ENCODE results near the gene GPBAR1.

The GPBAR1 gene

DNA sequence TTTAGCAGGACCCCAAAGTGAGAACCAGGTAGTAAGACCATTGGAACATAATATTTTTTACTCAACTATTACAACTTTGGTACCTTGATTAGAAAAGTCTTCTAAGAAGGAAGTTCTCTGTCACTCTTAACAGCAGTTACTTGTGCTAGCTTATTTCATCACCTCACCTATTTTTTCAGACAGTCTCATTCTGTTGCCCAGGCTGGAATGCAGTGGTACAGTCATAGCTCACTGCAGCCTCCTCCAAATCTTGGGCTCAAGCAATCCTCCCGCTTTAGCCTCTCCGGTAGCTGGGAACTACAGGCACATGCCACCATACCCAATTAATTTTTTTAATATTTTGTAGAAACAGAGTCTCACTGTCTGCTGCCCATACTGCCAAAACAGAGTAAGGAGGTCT, 25.8 kb upstream of the GPBAR1 start:
- Mint-ChIP-seq H3K9me3 (no peaks in the 10 kb centered on the region), H3K27me3 (ENCODE audit: low read depth, poor library complexity) (no peaks in the 10 kb centered on the region), H3K27ac (peak overlapping the region; percentile 61), H3K36me3 (ENCODE audit: low read depth) (peaks cover 73% of the 10 kb centered on the region), H3K4me3 (no peak overlapping the region), H3K4me1 (no peaks in the 10 kb centered on the region)
- TF ChIP-seq CTCF (IDR thresholded peaks at IDR 0.05) = no peak
- no peak for DNase-seq

DNA sequence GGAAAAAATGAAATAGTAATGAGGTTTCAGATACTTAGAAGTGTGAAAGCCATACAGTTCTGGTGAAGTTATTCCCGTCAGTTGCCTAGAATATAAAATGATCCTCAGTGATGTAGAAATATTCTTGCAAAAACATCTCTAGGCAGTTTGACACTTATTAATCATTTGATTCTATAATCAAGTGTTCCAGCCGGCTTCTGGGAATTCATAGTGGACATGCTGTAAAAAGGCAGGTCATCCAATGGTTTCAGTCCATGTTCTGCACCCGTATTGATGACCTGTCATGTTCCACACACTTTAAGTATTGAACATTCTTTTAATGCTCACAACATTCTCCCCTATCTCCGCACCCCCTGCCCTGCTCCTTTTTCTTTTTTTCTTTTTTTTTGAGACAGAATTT, 24.0 kb upstream of the GPBAR1 start:
- H3K4me1 Mint-ChIP-seq = no peaks in the 10 kb centered on the region
- H3K9me3 Mint-ChIP-seq = no peaks in the 10 kb centered on the region
- no peak for DNase-seq
- H3K36me3 Mint-ChIP-seq (ENCODE audit: low read depth) = peaks cover 71% of the 10 kb centered on the region
- H3K27me3 Mint-ChIP-seq (ENCODE audit: low read depth, poor library complexity) = no peaks in the 10 kb centered on the region
- no peak for TF ChIP-seq CTCF (IDR thresholded peaks at IDR 0.05)
- no peak overlapping the region for H3K4me3 Mint-ChIP-seq
- H3K27ac Mint-ChIP-seq = no peak overlapping the region

DNA sequence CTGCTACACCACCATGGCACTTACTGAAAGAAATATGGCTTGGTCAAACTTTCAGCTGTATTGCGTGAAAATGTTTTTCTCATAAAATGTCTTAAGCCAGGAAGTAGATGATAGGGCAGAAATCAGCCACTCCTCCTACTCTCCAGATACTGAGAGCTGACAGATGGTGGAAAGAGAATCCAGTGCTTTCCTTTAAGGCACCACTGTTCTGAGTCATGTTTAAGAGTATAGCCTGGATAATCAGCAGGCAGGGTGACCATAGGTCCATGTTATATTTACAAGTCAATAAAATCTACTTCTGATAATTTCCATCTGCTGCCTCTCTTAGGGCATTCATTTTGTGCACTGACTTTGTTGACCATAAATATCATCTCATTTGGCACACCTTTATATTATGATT, 21.9 kb upstream of the GPBAR1 start:
- no peak for TF ChIP-seq CTCF (IDR thresholded peaks at IDR 0.05)
- Mint-ChIP-seq H3K9me3 (no peaks in the 10 kb centered on the region), H3K27ac (no peak overlapping the region), H3K4me1 (no peaks in the 10 kb centered on the region), H3K4me3 (no peak overlapping the region), H3K27me3 (ENCODE audit: low read depth, poor library complexity) (no peaks in the 10 kb centered on the region), H3K36me3 (ENCODE audit: low read depth) (peaks cover 66% of the 10 kb centered on the region)
- DNase-seq = no peak

DNA sequence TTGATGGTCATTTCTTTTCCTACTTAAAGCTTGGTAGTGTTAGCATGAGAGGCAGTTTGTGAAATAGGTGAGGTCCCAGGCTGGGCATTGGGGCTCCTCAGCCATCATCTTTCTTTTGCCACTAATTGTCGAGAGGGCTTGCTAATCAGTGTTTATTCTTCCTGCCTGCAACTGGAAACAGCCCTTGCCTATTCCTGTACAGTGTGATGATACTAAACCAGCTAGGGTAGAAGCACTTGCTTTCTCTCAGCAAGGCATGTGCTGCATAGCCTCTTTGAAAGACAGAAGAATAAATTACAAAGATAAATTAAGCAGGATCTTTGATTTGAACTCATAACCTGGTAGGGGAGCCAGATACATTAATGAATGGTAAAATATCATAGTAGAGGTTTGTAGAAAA, 16.6 kb upstream of the GPBAR1 start:
- no peak for TF ChIP-seq CTCF (IDR thresholded peaks at IDR 0.05)
- H3K27ac Mint-ChIP-seq = no peak overlapping the region
- no peaks in the 10 kb centered on the region for H3K9me3 Mint-ChIP-seq
- peaks cover 68% of the 10 kb centered on the region for H3K36me3 Mint-ChIP-seq (ENCODE audit: low read depth)
- H3K27me3 Mint-ChIP-seq (ENCODE audit: low read depth, poor library complexity) = no peaks in the 10 kb centered on the region
- H3K4me3 Mint-ChIP-seq = no peak overlapping the region
- no peaks in the 10 kb centered on the region for H3K4me1 Mint-ChIP-seq
- no peak for DNase-seq

DNA sequence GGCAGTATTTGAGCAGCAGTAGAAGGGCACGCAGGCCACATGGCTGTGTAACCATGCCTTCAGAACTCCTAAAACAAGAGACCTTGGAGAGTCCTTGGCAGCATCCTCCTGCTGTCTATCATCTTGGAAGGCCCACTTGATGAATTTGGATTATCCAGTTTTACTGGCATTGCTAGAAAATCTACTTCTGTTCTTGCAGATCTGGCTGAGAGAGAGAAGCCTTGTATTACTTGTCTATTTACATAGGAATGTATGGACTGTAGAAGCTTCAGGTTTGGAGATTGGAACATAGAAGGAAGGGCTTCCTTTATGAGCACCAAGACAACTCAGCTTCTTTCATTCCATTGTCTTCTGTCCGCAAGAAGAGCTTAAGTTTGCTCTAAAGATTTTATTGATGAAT, 16.1 kb upstream of the GPBAR1 start:
- Mint-ChIP-seq H3K36me3 (ENCODE audit: low read depth) (peaks cover 68% of the 10 kb centered on the region), H3K27ac (no peak overlapping the region), H3K27me3 (ENCODE audit: low read depth, poor library complexity) (no peaks in the 10 kb centered on the region), H3K4me1 (no peaks in the 10 kb centered on the region), H3K9me3 (no peaks in the 10 kb centered on the region), H3K4me3 (no peak overlapping the region)
- DNase-seq = no peak
- no peak for TF ChIP-seq CTCF (IDR thresholded peaks at IDR 0.05)

- peaks cover 68% of the 10 kb centered on the region for H3K36me3 Mint-ChIP-seq (ENCODE audit: low read depth)
- DNase-seq = no peak
- H3K27me3 Mint-ChIP-seq (ENCODE audit: low read depth, poor library complexity) = no peaks in the 10 kb centered on the region
- H3K4me3 Mint-ChIP-seq = no peak overlapping the region
- no peaks in the 10 kb centered on the region for H3K4me1 Mint-ChIP-seq
- no peaks in the 10 kb centered on the region for H3K9me3 Mint-ChIP-seq
- no peak for TF ChIP-seq CTCF (IDR thresholded peaks at IDR 0.05)
- no peak overlapping the region for H3K27ac Mint-ChIP-seq
These were observed 15.6 kb upstream of the GPBAR1 start for GRCh38 chr2:218245214-218245613.

Measured in nephron progenitor cell (in vitro differentiated cells).